ENCODE results near the gene RPS14. TPM values are rescaled to one million over a fixed set of nuclear protein-coding genes. Genes with fewer than 3 reads are reported as not detected.

The RPS14 gene
- total RNA-seq, 1 donor from 2014 or later: 3,639 TPM

- no peaks in the 10 kb centered on the region for H3K9me3 ChIP-seq (ENCODE audit: low read depth)
- Mint-ChIP-seq H3K4me3 (no peak overlapping the region), H3K27me3 (ENCODE audit: insufficient read depth, low read depth) (peaks cover 9% of the 10 kb centered on the region), H3K4me1 (peaks cover 9% of the 10 kb centered on the region), H3K36me3 (peaks cover 17% of the 10 kb centered on the region), H3K9me3 (no peaks in the 10 kb centered on the region), H3K27ac (no peak overlapping the region)
- no peaks in the 10 kb centered on the region for H3K36me3 ChIP-seq
- H3K27ac ChIP-seq: no peak overlapping the region
- no peaks in the 10 kb centered on the region for H4K20me1 ChIP-seq (ENCODE audit: low read depth)
- no peak for DNase-seq (ENCODE audit: low spot score)
- no peaks in the 10 kb centered on the region for H3F3A ChIP-seq (ENCODE audit: low read depth)
- H3K4me3 ChIP-seq: no peak overlapping the region
- no peak for TF ChIP-seq EZH2phosphoT487 (IDR thresholded peaks at IDR 0.05)
- TF ChIP-seq CTCF (IDR thresholded peaks at IDR 0.05): no peak
- TF ChIP-seq EZH2 (IDR thresholded peaks at IDR 0.05): no peak
- H2AFZ ChIP-seq (replicated peaks): no peak overlapping the region
- no peaks in the 10 kb centered on the region for H3K27me3 ChIP-seq
- H3K79me2 ChIP-seq (ENCODE audit: low read depth): no peaks in the 10 kb centered on the region
- no peak overlapping the region for H3K9ac ChIP-seq
- H3K4me1 ChIP-seq: no peaks in the 10 kb centered on the region
- no peak overlapping the region for H3K4me2 ChIP-seq
Observed at GRCh38 chr5:150404535-150404934, 45.0 kb downstream of the RPS14 start.

DNA sequence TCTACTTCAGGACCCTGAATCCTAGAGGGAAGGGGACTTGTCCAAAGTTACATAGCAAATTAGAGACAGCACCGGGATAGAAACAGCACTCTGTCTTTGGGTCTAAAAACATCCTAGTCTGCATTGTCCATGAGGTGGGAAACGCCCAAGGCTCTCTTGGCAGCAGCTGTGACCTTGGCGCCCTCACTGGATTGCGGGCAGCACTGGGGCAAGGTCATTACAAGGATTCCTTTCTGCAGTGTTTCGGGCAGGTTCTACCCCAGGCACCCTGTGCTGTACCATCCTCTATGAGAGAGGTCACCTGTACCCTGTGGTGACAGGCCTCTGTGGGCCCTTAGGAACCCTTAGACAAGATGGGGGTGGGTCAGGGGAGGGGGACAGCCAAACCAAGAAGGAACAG is 45.4 kb downstream of the RPS14 start:
- Histone ChIP-seq H3K27me3 (no peaks in the 10 kb centered on the region), H3K79me2 (ENCODE audit: low read depth) (no peaks in the 10 kb centered on the region), H3K4me3 (no peak overlapping the region), H4K20me1 (ENCODE audit: low read depth) (no peaks in the 10 kb centered on the region), H3K9ac (no peak overlapping the region), H3K4me1 (no peaks in the 10 kb centered on the region), H3K36me3 (no peaks in the 10 kb centered on the region), H2AFZ (replicated peaks) (no peak overlapping the region), H3F3A (ENCODE audit: low read depth) (no peaks in the 10 kb centered on the region), H3K27ac (no peak overlapping the region), H3K9me3 (ENCODE audit: low read depth) (no peaks in the 10 kb centered on the region), H3K4me2 (no peak overlapping the region)
- Mint-ChIP-seq H3K36me3 (peaks cover 17% of the 10 kb centered on the region), H3K27ac (no peak overlapping the region), H3K9me3 (no peaks in the 10 kb centered on the region), H3K4me3 (no peak overlapping the region), H3K27me3 (ENCODE audit: insufficient read depth, low read depth) (peaks cover 9% of the 10 kb centered on the region), H3K4me1 (peaks cover 9% of the 10 kb centered on the region)
- TF ChIP-seq EZH2 (IDR thresholded peaks at IDR 0.05): no peak
- TF ChIP-seq EZH2phosphoT487 (IDR thresholded peaks at IDR 0.05): no peak
- no peak for TF ChIP-seq CTCF (IDR thresholded peaks at IDR 0.05)
- DNase-seq (ENCODE audit: low spot score): no peak

DNA sequence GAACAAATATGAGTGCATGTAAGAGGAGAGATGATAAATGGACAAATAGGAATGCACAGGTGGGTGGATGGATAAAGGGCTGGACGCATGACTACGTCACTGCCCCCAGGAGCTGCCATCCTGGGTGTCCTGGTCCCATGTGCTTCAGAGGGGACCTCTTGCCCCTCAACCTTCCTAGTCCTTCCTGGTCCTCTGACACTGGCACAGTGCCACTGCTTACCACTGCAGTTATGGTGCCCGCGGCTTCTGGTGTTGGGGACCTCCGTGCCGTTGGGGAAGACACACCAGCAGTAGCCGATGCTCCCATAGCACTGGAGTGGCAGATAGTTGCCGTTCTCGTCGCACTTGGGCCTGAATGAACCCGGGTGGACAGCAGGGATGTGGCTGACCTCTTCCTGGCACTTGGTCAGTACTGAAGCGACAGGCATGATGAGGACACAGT is 46.6 kb downstream of the RPS14 start:
- Histone ChIP-seq H3K4me2 (no peak overlapping the region), H2AFZ (replicated peaks) (no peak overlapping the region), H3K9ac (no peak overlapping the region), H3K27me3 (no peaks in the 10 kb centered on the region), H3K4me3 (no peak overlapping the region), H3F3A (ENCODE audit: low read depth) (no peaks in the 10 kb centered on the region), H3K27ac (no peak overlapping the region), H3K9me3 (ENCODE audit: low read depth) (no peaks in the 10 kb centered on the region), H4K20me1 (ENCODE audit: low read depth) (no peaks in the 10 kb centered on the region), H3K79me2 (ENCODE audit: low read depth) (no peaks in the 10 kb centered on the region), H3K36me3 (no peaks in the 10 kb centered on the region), H3K4me1 (no peaks in the 10 kb centered on the region)
- no peak for TF ChIP-seq EZH2phosphoT487 (IDR thresholded peaks at IDR 0.05)
- TF ChIP-seq CTCF (IDR thresholded peaks at IDR 0.05): no peak
- no peak for TF ChIP-seq EZH2 (IDR thresholded peaks at IDR 0.05)
- Mint-ChIP-seq H3K36me3 (peaks cover 17% of the 10 kb centered on the region), H3K4me3 (no peak overlapping the region), H3K27me3 (ENCODE audit: insufficient read depth, low read depth) (peaks cover 9% of the 10 kb centered on the region), H3K9me3 (no peaks in the 10 kb centered on the region), H3K27ac (no peak overlapping the region), H3K4me1 (peaks cover 9% of the 10 kb centered on the region)
- no peak for DNase-seq (ENCODE audit: low spot score)
